ENCODE measurements around the gene SPPL2B.

SPPL2B gene

DNA sequence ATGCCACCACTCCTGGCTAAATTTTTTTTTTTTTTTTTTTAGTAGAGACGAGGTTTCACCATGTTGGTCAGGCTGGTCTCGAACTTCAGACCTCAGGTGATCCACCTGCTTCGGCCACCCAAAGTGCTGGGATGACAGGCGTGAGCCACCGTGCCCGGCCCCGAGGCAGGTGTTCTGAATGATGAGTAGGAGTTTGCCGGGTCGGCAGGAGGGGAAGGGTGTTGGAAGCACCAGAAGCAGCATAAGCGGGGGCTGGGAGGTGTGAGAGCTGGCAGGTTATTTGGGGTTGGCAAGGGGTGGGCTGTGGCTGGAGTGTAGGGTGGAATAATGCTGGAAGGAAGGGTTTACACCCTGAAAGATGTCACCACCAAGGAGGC lies 1.8 kb downstream of the SPPL2B start:
- TF ChIP-seq, protein P1, sequence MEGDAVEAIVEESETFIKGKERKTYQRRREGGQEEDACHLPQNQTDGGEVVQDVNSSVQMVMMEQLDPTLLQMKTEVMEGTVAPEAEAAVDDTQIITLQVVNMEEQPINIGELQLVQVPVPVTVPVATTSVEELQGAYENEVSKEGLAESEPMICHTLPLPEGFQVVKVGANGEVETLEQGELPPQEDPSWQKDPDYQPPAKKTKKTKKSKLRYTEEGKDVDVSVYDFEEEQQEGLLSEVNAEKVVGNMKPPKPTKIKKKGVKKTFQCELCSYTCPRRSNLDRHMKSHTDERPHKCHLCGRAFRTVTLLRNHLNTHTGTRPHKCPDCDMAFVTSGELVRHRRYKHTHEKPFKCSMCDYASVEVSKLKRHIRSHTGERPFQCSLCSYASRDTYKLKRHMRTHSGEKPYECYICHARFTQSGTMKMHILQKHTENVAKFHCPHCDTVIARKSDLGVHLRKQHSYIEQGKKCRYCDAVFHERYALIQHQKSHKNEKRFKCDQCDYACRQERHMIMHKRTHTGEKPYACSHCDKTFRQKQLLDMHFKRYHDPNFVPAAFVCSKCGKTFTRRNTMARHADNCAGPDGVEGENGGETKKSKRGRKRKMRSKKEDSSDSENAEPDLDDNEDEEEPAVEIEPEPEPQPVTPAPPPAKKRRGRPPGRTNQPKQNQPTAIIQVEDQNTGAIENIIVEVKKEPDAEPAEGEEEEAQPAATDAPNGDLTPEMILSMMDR (IDR thresholded peaks at IDR 0.05; ENCODE audit: low read depth, low read length, missing control alignments), result no peak
- no peak overlapping the region for H3K4me3 ChIP-seq (ENCODE audit: low read depth, low read length)
- DNase-seq (ENCODE audit: low read depth), result no peak

DNA sequence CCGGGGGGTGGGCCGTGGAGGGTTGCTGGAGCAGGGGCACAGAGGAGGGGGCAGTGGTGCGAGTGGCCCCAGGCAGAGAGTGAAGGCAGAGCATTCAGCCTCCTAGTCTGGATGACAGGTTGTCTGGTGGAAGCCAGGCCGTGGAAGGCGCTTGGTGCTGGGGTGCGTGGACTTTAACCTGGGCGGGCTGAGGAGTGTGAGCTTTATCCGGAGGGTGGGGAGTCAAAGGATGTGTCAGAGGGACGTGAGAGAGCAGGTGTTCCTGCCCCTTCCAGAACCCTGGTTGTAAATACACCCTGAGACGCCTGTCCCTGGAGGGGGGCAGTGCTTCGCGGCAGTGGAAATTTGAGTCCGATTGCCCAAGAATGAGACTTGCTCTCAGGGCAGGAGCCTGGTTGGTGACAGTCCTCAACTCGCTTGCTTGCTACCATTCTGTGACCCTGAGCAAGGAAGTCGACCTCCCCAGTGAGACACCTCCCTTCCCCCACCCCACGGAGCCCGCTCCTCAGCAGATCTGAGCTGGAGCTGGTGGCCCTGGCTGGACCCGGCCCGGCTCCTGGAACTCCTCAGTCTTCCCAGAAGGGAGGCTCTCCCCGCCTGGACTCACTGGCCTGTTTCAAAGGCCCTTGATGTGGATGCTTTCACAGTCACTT lies 2.3 kb downstream of the SPPL2B start:
- TF ChIP-seq, protein P1 (IDR thresholded peaks at IDR 0.05; ENCODE audit: low read depth, low read length, missing control alignments), result no peak
- no peak for DNase-seq (ENCODE audit: low read depth)
- no peak overlapping the region for H3K4me3 ChIP-seq (ENCODE audit: low read depth, low read length)

DNA sequence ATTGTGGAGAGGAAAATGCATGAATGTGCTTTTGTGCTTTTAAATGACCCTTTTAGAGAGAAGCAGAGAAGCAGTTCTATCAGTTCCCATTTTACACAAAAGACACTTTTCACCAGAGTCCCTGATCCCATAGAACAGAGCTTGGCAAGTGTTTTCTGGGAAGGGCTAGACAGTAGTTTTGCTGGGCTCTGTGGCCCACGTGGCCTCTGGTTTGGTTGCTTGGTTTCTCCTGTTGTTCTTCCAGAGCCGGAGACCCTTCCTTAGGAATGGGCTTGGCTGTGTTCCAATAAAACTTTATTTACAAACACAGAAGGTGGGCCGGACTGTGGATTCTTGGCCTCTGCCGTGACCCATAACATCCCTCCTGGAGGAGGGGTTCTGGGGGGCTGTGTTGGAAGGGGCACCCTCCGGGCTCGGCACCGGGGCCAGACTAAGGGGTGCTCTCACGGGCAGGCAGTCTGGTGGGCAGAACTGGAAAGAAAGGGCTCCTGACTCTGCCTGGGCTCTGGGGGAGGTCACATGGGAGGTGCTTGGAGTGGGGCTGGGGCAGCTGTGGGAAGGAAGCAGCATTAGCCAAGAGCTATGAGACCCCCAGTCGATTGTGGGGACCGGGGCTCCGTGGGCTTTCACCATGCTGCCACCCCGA lies 3.2 kb downstream of the SPPL2B start:
- TF ChIP-seq, protein P1 (IDR thresholded peaks at IDR 0.05; ENCODE audit: low read depth, low read length, missing control alignments), result no peak
- H3K4me3 ChIP-seq (ENCODE audit: low read depth, low read length), result no peak overlapping the region
- no peak for DNase-seq (ENCODE audit: low read depth)

DNA sequence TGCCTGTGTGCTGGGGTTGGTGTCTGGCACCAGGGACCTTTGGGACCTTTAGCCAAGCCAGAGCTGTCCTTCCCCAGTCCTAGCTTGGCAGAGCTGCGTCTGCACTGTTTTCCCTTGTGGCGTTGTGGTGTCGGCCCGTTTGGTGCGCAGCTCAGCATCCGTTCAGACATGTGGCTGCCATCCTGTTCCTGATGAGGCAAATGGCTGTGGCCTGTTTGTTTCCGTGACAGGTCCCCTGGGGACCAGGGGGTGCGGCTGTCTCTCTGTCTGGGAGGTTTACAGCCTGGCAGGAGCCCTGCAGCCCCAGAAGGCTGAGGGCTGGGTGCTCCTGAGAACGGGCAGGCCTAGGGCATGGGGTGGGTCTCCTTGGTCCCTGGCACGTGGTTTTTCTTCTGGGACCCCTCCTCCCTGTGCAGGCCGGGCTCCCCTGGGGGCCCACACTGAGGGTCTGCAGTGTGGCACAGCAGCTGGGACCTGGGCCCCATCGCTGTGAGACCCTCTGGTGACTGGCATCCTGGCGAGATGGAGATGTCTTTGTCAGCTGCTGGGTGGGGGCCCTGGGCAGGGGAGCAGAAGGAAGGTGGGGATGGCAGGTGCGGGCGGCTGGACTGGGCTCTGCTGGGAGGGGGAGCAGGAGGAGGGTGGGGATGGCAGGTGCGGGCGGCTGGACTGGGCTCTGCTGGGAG lies 4.0 kb downstream of the SPPL2B start:
- peak; percentile 30 for DNase-seq (ENCODE audit: low read depth)
- TF ChIP-seq, protein P1 (IDR thresholded peaks at IDR 0.05; ENCODE audit: low read depth, low read length, missing control alignments), result no peak
- H3K4me3 ChIP-seq (ENCODE audit: low read depth, low read length), result no peak overlapping the region

DNA sequence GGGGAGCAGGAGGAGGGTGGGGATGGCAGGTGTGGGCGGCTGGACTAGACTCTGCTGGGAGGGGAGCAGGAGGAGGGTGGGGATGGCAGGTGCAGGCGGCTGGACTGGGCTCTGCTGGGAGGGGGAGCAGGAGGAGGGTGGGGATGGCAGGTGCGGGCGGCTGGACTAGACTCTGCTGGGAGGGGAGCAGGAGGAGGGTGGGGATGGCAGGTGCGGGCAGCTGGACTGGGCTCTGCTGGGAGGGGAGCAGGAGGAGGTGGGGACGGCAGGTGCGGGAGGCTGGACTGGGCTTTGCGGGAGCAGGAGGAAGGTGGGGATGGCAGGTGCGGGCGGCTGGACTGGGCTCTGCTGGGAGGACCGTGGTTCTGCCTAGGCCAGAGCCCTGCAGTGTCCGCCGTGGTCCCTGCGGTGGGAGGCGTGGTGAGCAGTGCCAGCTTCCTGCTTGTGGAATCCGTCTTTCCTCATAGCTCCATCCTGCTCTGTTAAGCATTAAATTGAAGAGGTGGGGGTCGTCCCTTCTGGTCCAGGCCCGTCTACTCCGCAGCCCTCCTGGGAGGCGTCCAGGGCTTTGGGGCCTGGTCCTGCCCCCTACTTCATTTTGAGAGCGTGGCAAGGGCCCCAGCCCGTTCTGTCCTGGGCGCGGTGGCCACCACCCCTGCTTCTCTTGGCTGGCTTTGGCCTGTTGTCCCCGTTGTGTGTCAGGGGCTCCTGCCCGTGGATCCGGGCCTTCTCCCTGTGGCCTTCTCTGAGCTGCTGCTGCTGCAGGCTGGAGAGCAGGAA lies 4.7 kb downstream of the SPPL2B start:
- TF ChIP-seq, protein P1 (IDR thresholded peaks at IDR 0.05; ENCODE audit: low read depth, low read length, missing control alignments), result no peak
- DNase-seq (ENCODE audit: low read depth), result no peak
- H3K4me3 ChIP-seq (ENCODE audit: low read depth, low read length), result no peak overlapping the region

DNA sequence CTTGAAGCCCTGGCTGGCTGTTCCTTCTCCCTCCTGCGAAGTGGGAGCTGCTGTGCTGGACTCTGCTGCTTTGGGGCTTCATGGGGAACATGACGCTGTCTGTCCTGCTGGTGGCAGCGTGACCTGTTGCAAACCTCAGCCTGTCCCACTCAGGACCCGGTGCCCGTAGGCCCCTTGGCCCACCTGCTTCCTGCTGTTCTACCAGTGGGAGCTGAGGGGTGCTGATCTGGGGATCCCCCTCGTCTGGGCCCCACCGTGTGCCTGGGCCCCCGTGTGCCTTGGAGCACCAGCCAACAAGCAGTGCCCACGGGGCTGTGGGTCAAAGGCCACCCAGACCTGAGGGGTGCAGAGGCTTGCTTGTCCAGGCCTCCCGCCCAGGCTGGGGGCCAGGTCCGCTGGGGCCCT lies 5.3 kb downstream of the SPPL2B start:
- no peak overlapping the region for H3K4me3 ChIP-seq (ENCODE audit: low read depth, low read length)

More for the DNA sequence above, 5.3 kb downstream of the SPPL2B start:
- TF ChIP-seq, protein P1 (IDR thresholded peaks at IDR 0.05; ENCODE audit: low read depth, low read length, missing control alignments), result peak; percentile 18
- DNase-seq (ENCODE audit: low read depth), result no peak

Measured in GM12864 (cell line).